Progenitor cell of endocrine pancreas (in vitro differentiated cells): Measurements from ENCODE around the gene LAMA5. TPM values are rescaled to one million over a fixed set of nuclear protein-coding genes. Genes with fewer than 3 reads are reported as not detected.
A peak's percentile ranks its signal among the peaks of the same experiment; 100 is the strongest.

Experiments used
- DNase-seq: peaks from one replicate; pipeline ENCODE4 v3.0.0; 2021; ENCODE audit warnings: low spot score; ENCODE audit not compliant: unreplicated experiment
- H3K27ac Mint-ChIP-seq: 2 replicates; pipeline ENCODE4 v1.8.0; 2021; ENCODE audit warnings: mild to moderate bottlenecking, moderate library complexity, mixed read lengths
- H3K27me3 Mint-ChIP-seq: 2 replicates; pipeline ENCODE4 v1.8.0; 2021; ENCODE audit warnings: mixed read lengths
- H3K36me3 Mint-ChIP-seq: 2 replicates; pipeline ENCODE4 v1.8.0; 2022; ENCODE audit warnings: mixed read lengths; ENCODE audit not compliant: insufficient read depth
- H3K4me1 Mint-ChIP-seq: 2 replicates; pipeline ENCODE4 v1.8.0; 2021; ENCODE audit warnings: low read depth, mixed read lengths
- H3K4me3 Mint-ChIP-seq: 2 replicates; pipeline ENCODE4 v1.8.0; 2021; ENCODE audit warnings: low read depth, mild to moderate bottlenecking, moderate library complexity, mixed read lengths
- H3K9me3 Mint-ChIP-seq: 2 replicates; pipeline ENCODE4 v1.8.0; 2021; ENCODE audit warnings: low read depth, mixed read lengths
- CTCF ChIP-seq: fragments of 200-600 bp; sonication (generic); IDR thresholded peaks from one replicate; pipeline ENCODE4 v1.5.0; 2021; ENCODE audit warnings: antibody characterized with exemption, mild to moderate bottlenecking; ENCODE audit not compliant: unreplicated experiment
- total RNA-seq: library from RNA; stranded (reverse); gene quantifications from 2 replicates; pipeline ENCODE4 v1.2.1, GENCODE V29; 2021

LAMA5 gene
- total RNA-seq, 1 donor from 2014 or later: 252 TPM

- Mint-ChIP-seq H3K9me3 (no peaks in the 10 kb centered on the region), H3K4me3 (no peak overlapping the region), H3K4me1 (peaks cover 7% of the 10 kb centered on the region), H3K27ac (no peak overlapping the region), H3K36me3 (peaks cover 9% of the 10 kb centered on the region), H3K27me3 (no peaks in the 10 kb centered on the region)
- no peak for DNase-seq
- TF ChIP-seq CTCF: no peak
Observed at GRCh38 chr20:62391165-62392076, 24.3 kb upstream of the LAMA5 start.

DNA sequence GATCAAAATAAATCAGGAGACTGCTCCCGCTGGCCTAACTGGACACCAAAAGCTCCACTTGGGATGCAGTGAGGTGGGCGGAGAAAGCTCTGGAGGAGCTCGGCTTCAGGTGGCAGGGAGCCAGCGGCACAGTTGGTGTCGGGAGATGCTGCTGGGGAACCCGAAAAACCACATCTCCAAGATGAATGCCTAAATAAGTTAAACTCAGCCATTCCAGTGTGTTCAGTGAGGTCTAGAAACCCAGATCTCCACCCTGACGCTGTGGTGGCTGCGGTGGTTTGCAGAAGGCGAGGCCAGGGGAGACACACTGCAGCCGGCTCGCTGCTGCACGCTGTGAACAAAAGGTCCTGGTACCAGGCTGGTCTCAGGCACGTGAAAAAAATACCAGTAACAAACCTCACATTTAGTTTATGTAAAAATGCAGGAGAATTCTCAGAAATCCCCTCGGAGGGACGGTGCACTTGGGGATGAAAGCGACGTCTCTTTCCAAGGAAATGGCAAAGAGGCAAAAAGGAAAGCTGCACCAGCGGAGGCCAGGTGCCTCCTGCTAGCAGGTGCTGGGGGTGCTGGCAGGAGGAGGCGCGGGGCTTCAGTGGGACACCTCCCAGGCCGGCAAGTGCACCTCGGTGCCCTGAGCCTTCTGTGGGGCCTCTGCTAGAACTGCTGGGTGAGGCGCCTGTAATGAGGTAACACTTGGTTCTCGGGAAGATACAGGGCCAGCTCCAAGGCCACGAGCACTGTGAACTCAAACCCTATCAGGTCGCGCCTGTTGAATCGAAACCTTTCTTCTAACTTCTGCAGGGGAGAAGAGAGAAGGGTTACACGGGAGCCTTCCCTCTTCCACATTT is 23.4 kb upstream of the LAMA5 start:
- peak overlapping the region; percentile 87 for H3K27ac Mint-ChIP-seq
- TF ChIP-seq CTCF: no peak
- no peaks in the 10 kb centered on the region for H3K9me3 Mint-ChIP-seq
- no peaks in the 10 kb centered on the region for H3K27me3 Mint-ChIP-seq
- H3K36me3 Mint-ChIP-seq: peaks cover 9% of the 10 kb centered on the region
- no peak for DNase-seq
- peaks cover 13% of the 10 kb centered on the region for H3K4me1 Mint-ChIP-seq
- H3K4me3 Mint-ChIP-seq: no peak overlapping the region

GRCh38 chr20:62389601-62390087 is 22.5 kb upstream of the LAMA5 start:
- Mint-ChIP-seq H3K27me3 (no peaks in the 10 kb centered on the region), H3K4me3 (no peak overlapping the region), H3K4me1 (peaks cover 19% of the 10 kb centered on the region), H3K36me3 (peaks cover 9% of the 10 kb centered on the region), H3K27ac (no peak overlapping the region), H3K9me3 (no peaks in the 10 kb centered on the region)
- no peak for TF ChIP-seq CTCF
- DNase-seq: no peak

DNA sequence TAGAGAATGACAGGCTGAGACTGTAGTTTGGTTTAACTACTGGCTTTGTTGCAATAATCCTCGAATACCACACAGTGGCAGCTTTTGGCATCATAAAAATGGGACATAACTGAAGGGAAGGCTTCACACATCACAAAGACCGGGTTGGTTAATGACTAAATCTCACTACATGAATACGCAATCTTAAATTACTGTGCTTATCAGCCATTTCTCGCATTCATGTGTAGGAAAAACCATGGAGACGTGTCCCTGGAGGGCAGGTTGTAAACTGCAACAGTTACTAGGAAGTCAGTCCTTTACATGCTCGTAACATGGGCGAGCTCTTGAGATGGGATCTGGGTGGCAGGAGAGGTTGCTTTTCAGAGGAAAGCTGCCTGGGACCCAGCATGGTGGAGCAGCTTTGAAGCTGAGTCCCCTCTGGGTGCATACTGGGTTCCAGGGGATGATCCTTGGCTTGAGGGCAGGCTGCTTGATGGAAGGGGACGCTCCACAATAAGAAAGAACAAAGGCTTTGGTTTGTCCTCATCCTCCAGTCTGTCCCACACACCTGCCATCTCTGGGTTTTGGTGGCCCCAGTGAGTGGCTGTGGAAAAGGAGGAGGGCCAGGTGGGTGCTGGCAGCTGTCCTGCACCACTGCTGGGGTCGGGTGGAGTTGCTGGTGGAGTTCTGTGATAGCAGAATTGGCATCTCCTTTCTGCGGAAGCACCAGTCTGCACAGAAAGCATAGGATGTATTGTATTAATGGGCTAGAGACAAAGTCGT is 21.9 kb upstream of the LAMA5 start:
- Mint-ChIP-seq H3K27me3 (no peaks in the 10 kb centered on the region), H3K36me3 (peaks cover 9% of the 10 kb centered on the region), H3K9me3 (no peaks in the 10 kb centered on the region), H3K27ac (peak overlapping the region; percentile 3), H3K4me3 (peak overlapping the region; percentile 80), H3K4me1 (peaks cover 19% of the 10 kb centered on the region)
- DNase-seq: no peak
- TF ChIP-seq CTCF: peak; percentile 6
